DMS53 (cell line): ENCODE data around the gene CSN1S1.
"Not testable (repeated sequence)": the region's sequence is repeated elsewhere in the genome, so short reads cannot be mapped to it uniquely, and the experiment has no call there.

ENCODE experiments used
- DNase-seq: peaks from one replicate; lab custom pipeline; 2025; lab: John Stamatoyannopoulos, UW

Gene CSN1S1, protein sequence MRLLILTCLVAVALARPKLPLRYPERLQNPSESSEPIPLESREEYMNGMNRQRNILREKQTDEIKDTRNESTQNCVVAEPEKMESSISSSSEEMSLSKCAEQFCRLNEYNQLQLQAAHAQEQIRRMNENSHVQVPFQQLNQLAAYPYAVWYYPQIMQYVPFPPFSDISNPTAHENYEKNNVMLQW

GRCh38 chr4:69930768-69931167 lies at the start of gene CSN1S1:
TSS of gene CSN1S1 (plus strand) at chr4:69931068. CDS start at chr4:69932556, 1,488 bp downstream.
- DNase-seq = no peak

GRCh38 chr4:69881173-69881773 lies 49.6 kb upstream of the CSN1S1 start:
- peak; percentile 69 for DNase-seq

- DNase-seq = no peak
Observed at GRCh38 chr4:69882150-69882549, 48.7 kb upstream of the CSN1S1 start.

DNA sequence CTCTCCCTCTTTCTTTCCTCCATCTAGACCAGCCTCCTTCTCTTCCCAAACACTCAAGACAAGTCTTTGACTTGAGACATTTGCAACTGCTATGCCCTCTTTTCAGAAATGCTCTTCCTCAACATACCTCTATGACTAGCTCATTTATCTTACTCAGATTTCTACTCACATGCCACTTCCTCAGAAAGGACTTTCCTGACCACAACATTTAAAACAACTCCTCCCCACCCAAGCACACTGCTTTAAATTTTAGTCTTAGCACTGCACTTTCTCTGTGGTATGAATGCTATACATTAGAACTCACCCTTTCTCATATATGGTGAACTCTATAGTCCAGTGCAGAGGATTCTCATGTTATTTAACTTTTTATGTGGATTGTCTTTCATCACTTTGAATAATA lies 42.5 kb upstream of the CSN1S1 start:
- no peak for DNase-seq

- DNase-seq = no peak
Observed at GRCh38 chr4:69894186-69894585, 36.7 kb upstream of the CSN1S1 start.

DNA sequence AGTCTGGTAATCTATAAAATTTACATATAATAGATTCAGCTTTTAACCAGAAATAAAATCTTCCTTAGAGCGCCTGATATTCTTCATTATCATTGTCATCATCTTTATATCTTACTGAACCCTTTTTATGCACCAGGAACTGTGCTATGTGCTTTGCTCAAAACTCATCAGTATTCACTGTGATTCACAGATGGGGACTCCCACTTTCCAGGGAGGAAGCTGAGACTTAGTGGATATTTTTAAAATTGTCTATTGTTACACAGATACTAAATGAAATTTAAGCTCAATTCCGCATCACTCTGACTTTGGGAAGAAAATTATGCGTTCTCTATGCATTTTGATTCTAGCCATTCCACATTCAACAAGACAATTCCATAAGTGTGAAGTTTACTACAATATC lies 36.1 kb upstream of the CSN1S1 start:
- DNase-seq = no peak

DNA sequence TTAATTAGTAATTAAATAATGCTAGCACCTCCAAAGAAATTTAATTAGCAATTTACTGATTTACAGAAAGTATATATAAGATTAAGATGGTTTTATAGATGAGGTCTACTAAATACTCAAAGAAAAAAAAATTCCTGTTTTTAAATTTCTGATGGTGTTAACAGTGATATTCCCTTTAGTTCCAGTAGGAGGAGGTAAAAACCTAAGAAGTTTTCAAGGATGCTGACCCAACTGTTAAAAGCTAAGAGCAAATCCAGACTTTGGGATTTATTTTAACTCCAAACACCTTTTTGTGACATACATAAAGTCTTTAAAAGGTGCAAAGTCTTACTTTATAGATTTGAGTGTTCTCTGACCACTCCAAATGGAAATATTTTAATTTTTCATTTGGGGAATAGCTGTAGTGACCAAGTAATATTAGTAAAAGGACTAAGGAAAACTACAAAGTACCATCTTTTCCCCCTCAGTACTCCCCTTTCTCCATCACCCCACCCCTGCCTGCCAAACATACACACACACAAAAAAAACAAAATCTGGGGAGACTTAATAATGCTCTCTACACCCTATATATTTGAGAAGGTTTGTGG lies 34.2 kb upstream of the CSN1S1 start:
- DNase-seq = peak; percentile 53

DNA sequence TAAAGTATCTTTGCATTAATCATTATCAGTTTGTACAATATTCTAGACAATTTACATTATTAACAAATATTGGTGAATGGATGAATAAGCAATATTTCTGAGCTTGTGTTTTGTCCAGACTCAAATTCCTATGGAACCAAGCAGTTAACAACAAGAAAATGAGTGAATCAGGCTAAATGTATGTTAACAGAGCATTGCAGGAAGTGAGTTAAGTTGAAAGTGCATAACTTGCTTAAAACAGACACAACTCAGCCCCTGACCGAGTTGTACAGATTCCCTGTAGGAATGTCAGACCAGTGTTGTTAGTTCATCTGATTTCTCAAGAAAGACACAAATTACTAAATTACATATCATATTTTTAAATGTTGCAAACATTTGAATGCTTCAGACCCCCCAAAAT lies 23.7 kb upstream of the CSN1S1 start:
- DNase-seq = no peak

DNA sequence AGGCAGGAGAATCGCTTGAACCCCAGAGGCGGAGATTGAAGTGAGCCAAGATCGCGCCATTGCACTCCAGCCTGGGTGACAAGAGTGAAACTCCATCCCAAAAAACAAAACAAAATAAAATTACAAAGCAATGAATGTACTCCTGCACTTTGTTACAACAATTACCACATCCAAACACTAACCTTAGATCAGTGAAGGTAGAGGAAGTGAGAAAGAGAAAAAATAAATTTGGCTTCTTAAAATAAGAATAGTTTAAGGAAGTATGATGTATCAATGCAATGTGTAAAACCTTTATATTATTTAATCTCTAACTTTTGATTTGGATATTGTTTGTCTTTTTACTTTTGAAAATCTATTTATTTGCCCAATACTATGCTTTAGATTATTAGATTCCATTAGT lies 21.7 kb upstream of the CSN1S1 start:
- no peak for DNase-seq

- no peak for DNase-seq
Observed at GRCh38 chr4:69910016-69910782, 20.7 kb upstream of the CSN1S1 start.

- no peak for DNase-seq
Observed at GRCh38 chr4:69920874-69921273, 10.0 kb upstream of the CSN1S1 start.

DNA sequence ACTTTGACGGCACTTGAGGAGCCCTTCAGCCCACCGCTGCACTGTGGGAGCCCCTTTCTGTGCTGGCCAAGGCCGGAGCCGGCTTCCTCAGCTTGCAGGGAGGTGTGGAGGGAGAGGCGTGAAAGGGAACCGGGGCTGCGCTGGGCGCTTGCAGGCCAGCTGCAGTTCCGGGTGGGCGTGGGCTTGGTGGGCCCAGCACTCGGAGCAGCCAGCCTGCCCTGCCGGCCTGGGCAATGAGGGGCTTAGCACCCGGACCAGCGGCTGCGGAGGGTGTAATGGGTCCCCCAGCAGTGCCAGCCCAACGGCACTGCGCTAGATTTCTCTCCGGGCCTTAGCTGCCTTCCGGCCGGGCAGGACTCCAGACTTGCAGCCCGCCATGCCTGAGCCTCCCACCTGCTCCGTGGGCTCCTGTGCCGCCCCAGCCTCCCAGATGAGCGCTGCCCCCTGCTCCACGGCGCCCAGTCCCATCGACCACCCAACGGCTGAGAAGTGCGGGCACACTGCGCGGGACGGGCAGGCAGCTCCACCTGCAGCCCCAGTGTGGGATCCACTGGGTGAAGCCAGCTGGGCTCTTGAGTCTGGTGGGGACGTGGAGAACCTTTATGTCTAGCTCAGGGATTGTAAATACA lies 7.0 kb upstream of the CSN1S1 start:
- not testable (repeated sequence) for DNase-seq

DNA sequence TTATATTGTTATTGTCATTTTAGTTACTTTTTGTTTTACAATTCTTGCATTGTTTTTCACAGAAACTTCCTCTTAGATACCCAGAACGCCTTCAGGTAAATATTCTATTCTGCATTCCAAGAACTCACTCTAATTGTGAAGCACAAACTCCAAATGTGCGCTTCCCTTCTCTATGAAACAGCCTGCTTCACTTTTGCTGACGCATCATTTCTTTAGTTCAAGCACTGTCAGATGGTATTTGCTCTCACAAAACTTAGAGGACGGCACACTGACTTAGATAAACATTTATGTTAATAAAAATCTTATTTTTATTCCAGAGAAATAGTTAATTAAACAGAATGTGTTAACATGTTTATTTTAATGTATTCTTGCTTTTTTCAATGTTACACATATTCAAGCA lies 3.3 kb downstream of the CSN1S1 start:
- no peak for DNase-seq

DNA sequence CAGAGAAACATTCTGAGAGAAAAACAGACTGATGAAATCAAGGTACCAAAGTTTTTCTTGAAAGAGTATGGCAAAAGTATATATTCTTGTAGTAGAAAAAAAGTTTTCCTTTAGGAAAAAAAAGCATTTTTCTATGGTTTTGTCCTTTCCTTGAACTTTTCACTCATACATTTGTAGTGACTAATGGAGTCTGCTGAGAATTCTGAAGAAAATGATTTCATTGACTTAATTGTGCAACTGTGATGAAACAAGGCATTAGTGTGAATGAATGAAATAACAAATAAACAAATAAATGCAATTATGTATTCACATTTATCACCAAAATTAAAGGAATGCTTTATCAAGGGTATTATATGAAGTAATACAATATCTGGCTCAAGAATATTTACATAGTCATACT lies 5.7 kb downstream of the CSN1S1 start:
- DNase-seq = no peak

DNA sequence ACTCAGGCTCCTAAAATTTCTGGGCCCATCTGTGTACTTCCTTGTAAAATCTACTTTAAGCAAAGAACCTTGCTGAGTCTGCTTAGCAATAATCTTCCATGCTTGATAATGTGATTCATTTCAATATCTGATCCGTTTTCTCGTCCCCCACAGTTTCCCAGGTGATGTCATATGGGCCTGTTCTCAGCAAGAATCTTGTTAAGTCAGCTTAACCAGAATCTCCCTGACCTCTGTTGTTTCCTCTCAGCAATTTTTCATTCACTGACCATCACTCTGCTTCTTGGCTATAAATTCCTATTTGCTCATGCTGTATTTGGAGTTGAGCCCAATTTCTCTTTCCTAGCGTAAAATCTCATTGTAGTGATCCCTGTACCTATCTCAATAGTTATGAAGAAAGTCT lies 20.7 kb downstream of the CSN1S1 start:
- DNase-seq = no peak

- DNase-seq = no peak
Observed at GRCh38 chr4:69957209-69957608, 26.3 kb downstream of the CSN1S1 start.

DNA sequence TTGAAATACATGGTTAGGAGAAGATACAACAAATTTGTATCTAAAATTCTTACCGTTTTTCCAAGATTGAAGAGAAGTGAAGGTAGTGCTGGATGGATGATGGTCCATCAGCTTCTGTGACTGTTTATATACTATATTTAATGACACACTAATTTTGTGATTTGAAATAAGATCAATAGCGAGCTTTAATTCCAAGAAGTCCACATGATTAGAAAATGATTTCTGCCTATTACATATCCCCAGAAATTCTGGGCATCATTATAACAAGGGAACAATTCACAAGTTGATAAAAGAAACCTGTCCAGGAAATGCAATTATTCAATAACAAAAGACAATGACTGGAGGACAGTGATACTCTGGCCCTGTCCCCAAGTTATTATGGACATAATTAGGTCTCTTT lies 34.8 kb downstream of the CSN1S1 start, which contains the start of gene CSN2:
CSN2 (minus strand) TSS at position 101 of the 400 bp plus-strand sequence. CDS start 4,733 bp downstream, outside the sequence.
- DNase-seq = no peak

GRCh38 chr4:69970071-69970470 lies 39.2 kb downstream of the CSN1S1 start:
- no peak for DNase-seq

GRCh38 chr4:69974631-69975030 lies 43.8 kb downstream of the CSN1S1 start:
- no peak for DNase-seq

DNA sequence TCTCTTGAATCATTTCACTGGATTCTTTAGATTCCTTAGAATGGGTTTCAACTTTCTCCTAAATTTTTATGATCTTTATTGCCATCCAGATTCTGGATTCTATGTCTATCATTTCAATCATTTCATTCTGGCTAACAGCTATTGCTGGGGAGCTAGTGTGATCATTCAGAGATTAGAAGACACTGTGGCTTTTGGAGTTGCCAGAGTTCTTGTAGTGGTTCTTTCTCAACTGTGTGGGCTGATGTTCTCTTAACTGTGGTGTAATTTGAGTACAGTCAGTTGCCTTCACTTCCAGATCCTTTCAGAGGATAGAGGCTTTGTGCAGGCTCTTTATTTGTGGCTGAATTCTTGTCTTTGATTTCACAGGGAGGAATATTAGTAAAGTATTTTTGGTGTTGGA lies 46.7 kb downstream of the CSN1S1 start:
- DNase-seq = no peak

DNA sequence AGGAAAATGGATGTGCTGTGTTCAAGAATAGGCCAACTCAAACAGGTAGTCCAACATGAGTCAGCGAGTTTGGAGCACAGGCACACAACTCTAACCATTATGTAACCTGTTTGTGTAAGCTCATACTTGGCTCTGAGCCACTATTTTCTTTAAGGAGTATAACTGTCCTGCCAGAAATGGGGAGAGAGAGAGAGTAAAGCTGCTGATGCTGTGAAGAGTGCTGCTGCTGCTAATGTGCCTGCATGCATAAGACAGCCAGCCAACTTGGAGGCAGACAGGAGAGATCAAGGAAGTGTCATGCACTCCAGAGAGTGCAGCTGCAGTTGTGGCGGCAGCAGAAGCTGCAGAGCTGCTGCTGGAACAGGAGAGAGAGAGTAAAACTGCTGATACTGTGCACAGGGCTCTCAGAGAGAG lies 53.2 kb downstream of the CSN1S1 start:
- DNase-seq = peak; percentile 89

DNA sequence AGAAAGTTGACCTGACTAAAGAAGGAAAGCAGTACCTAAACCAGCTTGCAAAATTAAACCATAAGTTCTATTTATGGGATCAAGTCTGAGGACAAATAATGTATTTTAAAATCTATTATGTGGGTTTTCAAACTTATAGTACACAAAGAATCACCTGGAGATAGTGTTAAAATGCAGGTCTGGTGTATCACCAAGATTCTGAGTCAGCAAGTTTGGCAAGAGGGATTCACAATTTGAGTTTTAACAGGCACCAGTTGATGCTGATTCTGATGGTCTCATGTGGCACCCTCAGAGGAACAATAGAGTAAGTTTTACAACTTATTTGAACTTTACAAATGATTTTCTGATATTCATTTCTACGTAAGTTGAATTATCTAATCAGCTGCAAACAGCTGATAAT lies 55.8 kb downstream of the CSN1S1 start:
- no peak for DNase-seq
